Stimulated activated CD4-positive, alpha-beta T cell treated with anti-CD3 and anti-CD28 coated beads, Interleukin-2, amount 100 ng/mL, for 4 hours (primary cell): ENCODE results near the gene CDK16.

Source experiments
- DNase-seq: peaks from one replicate; pipeline ENCODE4 v3.0.0-alpha.2; 2020; ENCODE audit warnings: low read depth

The CDK16 gene

DNA sequence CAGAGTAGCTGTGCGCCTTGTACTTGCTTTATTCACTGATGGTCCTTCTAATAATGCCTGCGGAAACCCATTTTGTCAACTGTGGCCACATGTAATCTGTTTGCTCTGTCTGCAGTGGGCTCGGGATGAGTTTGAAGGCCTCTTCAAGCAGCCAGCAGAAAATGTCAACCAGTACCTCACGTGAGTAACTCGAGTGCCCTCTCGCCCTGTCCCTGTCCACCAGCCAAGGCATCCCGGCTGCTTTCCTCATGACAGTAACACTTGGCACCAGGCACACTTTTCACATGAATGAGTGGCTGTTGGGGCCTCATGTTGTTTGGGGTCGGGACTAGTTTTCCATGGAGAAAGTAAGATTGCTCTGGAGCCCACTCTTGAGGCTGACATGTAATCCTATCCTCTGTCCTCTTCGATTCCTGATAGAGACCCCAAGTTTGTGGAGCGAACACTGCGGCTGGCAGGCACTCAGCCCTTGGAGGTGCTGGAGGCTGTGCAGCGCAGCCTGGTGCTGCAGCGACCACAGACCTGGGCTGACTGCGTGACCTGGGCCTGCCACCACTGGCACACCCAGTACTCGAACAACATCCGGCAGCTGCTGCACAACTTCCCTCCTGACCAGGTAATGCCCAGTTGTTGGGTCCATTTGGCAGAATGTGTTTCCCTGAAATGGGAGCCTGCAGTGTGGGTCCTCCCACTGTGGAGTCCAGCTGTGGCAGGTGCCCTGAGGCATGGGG, 8.8 kb upstream of the CDK16 start:
- no peak for DNase-seq

DNA sequence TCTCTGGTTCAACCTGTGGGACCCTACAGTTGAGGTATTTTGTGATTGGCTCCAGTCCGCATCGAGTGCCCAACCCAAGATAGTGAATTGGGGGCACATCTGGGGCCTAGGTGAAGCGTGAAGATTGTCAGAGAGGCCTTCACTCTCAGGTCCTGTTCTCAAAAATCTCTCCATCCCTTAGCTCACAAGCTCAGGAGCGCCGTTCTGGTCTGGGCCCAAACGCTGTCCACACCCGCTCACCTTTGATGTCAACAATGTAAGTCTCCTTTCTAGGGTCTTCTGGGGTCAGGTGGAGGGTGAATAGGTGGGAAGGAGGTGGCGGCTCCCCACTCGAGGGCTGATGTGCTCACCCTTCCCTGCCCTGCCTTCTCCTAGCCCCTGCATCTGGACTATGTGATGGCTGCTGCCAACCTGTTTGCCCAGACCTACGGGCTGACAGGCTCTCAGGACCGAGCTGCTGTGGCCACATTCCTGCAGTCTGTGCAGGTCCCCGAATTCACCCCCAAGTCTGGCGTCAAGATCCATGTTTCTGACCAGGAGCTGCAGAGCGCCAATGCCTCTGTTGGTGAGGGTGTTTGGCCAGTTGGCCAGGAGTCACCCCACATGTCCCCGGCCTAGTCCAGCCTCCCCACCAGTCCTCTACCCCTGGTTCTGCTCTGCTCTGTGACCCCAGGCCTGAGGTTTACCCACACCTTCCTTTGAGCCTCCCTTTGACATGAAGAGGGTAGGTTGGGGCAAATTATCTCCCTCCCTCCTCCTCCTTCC, 7.6 kb upstream of the CDK16 start:
- no peak for DNase-seq

DNA sequence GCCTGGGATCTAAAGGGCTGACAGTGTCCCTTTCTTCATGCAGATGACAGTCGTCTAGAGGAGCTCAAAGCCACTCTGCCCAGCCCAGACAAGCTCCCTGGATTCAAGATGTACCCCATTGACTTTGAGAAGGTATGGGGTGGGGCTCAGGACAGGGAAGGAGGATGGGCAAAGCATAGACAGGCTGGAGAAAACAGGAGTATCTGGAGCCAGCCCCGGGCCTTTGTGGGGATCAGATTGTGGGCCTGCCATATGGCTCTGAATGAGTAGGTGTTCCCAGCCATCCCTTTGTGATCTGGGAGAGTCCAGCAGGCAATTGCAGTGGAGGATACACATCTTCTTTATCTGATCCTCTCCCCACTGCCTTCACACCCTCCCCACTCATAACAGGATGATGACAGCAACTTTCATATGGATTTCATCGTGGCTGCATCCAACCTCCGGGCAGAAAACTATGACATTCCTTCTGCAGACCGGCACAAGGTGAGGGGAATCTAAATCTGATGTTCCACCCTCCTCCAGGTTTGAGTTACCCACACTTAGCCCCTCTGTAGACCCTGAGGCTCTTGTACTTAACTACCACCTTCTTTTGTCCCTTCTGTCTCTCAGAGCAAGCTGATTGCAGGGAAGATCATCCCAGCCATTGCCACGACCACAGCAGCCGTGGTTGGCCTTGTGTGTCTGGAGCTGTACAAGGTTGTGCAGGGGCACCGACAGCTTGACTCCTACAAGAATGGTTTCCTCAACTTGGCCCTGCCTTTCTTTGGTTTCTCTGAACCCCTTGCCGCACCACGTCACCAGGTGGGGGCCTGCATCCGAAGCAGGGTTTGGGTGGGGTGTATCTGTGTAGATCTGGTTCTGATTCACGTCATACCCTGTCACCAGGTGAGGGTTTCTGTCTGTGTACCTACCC, 5.8 kb upstream of the CDK16 start:
- DNase-seq: no peak

DNA sequence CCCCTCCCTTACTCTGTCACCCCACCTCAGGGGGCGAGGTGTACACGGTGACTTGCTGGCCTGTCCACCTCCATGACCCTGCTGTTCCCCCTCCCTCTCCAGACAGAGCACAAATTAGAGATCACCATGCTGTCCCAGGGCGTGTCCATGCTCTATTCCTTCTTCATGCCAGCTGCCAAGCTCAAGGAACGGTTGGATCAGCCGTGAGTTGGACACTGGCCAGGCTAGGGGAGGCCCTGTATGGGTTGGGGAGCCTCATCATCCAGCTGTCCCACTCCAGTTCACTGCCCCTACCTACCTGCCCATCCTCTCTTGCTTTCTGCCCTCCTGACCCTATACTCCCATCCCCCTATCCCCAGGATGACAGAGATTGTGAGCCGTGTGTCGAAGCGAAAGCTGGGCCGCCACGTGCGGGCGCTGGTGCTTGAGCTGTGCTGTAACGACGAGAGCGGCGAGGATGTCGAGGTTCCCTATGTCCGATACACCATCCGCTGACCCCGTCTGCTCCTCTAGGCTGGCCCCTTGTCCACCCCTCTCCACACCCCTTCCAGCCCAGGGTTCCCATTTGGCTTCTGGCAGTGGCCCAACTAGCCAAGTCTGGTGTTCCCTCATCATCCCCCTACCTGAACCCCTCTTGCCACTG, 3.9 kb upstream of the CDK16 start:
- DNase-seq: no peak

DNA sequence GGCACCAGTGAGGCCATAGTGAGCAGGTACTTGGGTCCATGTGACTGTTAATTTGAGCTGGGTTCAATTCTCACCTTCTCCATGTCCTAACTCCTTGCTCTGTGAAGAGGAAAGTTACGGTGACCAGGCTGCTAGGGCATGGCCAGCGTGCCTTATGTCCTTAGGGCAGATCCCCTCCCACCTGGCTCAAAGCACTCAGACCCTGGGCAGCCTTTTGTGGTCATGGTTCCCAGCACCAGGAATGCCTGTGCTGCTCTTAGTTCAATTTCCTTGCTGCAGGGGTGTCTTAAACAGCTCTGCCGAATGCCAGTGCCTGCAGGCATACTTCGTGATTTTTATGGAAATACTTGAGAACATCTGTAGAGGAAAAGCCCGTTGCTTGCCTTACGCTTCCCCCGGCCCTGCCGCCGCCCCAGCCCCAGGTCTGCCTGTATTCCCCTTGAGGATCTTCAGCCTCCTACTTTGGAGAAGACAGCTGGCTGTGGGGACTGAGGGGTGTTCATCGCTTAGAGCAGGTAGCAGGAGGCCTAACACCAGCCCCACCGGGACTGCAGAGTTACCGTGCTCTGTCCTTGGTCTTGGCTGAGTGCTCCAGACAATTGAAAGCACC, 3.1 kb upstream of the CDK16 start:
- DNase-seq: no peak

DNA sequence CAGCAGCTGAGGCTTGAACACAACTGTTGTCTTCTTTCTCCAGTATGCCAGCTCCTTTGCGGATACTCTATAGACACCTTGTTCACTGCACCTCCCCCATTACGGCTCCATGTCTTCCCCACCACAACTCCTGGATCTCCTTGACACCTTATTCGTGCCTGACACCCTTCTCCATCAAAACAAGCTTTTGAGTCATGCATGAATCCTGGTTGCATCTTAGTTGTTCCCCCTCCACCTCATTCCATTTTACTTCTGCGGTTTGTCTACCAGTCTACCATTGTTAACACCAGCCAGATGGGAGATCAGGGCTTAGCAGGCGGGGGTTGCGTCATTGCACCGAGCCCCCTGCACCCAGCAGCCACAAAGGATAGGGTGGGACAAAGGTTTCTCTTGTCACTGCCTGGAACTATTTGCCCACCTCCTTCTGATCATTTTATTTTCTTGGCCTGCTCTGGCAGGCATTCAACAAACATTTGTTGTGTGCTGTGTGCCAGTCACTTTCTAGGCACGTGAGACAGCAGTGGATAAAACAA, 2.0 kb upstream of the CDK16 start:
- no peak for DNase-seq

DNA sequence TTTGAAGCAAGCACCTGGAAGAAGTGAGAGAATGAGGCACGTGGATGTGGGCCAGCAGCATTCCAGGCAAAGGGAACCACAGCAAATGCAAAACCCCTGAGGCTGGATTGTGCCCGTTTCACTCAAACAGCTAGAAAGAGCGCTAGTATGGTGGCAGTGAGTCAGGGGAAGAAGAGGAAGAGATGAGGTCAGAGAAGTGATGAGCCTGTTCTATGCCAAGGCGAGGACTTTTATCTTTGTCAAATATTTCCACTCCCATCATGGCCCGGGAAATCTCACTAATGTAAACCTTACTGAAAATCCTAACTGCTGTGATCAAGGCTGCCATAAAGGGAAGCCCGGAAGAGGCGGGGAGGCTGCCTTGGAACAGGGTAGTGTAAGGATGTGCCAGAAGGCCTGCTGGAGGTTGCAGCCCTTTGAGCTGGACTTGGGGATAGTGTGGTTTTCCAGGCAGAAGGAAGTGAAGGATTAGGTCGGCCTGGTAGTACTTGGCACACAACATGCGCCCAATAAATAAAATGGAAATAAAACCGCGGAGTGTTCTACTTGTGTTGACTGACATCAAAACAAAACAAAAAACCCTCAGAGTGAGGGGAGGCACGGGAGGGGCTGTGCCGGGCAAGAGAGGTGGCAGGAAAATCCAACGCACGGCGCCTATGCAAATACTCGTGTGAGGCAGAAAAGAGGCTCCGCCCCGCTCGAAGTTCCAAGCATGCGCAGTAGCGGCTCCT, 1.2 kb upstream of the CDK16 start:
- no peak for DNase-seq

DNA sequence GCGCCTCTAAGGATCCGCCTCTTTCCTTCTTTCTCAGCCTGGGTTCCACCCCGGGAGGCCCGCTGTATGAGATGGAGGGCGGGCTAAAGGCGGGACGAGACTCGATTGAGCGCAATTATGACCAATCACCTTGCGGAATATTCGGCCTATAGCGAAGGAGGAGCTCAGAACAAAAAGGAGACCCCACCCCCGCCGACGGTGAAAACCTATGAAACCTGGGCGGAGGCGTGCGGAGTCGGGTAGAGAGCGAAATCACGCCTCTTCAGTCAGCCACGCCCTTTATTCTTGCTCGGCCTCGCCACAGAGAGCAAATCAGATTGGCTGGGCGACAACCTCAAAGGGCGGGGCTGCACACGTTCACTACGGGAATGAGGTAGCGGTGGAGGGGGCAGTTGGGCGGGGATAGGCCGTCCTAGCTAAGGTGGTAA, 615 bp upstream of the CDK16 start:
- DNase-seq: peak; percentile 93

DNA sequence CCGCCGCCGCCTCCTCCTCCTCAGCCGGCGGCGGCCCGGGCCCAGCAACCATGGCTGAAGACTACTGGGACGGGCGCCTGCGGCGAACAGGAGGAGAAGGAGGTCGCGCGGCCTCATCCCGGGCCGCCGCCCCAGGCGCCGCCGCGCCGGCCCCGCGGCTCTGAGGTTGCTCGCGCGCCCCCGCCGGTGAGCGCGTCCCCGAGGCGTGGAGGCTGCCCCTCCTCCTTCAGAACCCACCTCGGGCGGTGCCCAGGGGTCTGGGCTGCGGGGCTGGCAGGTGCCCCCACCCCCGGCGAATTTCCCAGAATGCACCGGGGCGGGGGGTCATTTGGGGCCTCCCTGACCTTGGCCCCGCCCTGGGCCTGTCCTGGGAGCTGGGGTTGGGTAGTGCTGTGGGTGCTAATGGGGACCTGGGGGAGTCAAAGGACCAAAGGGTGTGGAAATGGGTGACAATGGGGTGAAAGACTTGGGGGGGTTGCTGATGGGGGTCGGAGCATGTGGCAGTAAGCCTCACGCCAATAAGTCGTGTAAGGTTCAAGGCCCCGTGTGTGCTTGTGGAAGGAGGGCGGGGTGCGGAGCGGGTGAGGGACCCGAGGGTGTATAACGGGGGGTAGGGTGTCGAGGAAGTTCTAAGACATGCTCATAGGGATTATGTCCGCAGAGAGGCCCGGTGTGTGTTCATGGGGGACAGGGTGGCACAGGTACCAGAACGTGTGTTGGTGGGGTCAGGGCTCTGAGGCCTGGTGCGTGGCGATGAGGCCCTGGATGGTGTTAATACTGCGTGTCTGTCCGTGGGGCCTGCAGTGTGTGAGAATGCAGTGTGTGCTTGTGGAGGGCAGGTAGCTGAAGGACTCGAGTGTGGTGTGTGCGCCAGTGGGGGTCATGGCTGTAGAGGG, 687 bp downstream of the CDK16 start:
- DNase-seq: peak; percentile 16

DNA sequence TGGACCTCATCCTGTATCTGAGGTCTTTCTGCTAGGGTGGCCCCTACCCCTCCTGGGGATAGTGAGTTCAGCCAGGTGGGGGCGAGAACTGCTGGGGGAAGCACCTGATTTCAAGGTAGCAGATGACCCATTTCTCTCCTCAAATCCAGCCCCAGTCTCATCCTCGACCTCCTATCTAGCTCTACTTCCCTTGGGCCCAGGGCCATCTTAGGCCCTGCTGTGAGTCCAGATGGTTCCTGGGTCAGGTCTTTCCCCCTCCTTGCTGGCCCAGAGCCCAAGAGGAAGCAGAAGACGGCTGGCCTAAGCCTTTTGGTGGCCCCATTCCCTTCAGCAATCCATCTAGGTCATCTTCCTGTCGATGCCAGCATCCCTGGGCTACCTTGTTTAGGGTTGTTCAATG, 3.3 kb downstream of the CDK16 start:
- DNase-seq: no peak

DNA sequence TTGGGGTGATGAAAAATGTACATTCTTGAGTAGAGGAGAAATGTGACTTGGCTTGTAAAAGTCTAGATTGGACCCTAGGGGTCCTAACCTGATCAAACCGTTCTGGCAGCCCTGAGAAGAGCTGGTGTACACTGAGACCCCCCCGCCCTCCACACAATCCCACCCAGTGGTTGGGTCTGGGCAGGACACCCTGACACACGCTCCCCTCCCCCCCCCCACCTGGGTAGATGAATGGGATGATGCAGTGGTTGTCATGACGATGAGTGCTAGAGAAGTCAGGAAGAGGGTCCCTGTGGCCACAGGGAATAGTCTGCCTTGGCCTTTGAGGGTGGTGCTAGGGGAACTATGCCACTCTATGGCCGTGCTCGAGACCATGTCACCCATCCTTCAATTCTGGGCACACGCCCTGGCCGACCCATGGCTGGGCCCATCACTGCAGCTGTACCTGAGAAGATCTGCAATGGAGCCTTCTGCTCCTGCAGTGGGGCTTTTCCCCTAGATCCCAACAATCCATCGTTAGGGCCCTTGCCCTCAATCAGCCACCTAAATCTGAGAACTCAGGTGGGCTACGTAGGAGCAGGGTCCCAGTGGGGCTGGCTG, 4.4 kb downstream of the CDK16 start:
- DNase-seq: no peak

DNA sequence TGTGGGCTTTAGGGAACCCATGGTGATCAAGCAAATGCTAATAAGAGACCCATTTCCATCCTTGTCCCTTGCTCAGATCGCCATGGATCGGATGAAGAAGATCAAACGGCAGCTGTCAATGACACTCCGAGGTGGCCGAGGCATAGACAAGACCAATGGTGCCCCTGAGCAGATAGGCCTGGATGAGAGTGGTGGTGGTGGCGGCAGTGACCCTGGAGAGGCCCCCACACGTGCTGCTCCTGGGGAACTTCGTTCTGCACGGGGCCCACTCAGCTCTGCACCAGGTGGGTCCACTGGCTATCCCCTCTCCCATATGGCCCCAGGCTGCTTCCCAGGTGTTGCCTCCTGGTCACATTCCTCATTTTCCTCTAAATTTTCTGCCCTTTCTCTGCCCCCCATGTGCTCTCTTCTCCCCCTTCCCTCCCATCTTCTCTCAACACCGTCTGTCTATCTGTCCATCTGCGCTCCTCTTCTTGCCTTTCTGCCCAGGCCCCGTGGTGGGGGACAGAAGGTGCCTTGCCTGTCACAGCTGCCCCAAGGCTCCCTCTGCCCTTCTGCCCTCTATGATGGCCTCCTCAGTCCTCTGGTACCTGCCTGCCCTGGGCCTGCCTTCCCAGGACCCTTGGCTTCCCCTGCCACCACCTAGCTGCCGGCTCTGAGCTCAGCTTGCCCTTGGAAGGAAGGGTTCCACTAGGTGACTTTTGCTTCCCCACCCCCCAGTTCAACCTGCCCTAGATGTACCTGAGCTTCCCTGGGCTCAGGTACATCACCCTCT, 5.2 kb downstream of the CDK16 start:
- DNase-seq: no peak

DNA sequence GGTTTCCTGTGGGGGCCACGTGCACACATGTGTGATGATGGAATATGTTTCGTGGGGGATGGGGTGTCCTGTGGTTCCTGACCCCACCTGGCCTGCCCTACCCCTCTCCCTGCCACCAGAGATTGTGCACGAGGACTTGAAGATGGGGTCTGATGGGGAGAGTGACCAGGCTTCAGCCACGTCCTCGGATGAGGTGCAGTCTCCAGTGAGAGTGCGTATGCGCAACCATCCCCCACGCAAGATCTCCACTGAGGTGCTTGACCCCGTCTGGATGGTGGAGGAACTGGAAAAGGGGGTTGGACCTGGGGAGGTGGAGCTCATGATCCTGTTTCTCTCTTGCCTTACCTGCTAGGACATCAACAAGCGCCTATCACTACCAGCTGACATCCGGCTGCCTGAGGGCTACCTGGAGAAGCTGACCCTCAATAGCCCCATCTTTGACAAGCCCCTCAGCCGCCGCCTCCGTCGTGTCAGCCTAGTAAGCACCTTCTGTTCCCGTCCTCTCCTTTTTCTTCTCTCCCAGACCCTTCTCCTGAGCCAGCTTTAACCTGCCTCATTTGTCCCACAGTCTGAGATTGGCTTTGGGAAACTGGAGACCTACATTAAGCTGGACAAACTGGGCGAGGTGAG, 5.9 kb downstream of the CDK16 start:
- DNase-seq: no peak

DNA sequence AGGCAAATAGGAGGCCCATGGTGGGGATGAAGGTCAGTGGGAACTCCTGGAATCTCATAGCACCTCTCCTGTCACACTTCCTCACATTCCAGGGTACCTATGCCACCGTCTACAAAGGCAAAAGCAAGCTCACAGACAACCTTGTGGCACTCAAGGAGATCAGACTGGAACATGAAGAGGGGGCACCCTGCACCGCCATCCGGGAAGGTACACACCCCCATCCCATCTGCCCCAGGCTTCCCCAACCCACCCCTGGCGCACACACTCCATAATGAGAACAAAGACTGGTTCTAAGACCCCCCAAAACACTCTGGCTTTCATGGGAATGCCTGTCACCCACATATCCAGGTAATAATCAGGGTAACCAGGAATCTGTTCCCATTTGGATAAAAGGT, 6.4 kb downstream of the CDK16 start:
- DNase-seq: no peak

DNA sequence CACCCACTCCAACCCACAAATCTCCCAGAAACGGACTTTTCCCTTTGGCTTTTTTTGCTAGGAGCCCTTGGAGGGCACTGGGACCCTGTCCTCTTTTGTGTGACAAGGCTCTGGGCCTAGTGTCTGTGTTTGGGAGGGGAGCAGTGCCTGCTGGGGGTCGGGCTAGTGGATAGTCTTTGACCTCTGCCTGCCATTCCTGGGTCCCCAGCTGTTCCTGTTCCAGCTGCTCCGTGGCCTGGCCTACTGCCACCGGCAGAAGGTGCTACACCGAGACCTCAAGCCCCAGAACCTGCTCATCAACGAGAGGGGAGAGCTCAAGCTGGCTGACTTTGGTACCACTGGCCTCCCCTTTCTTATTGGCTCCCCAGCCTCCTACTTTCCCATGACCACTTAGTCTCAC, 7.6 kb downstream of the CDK16 start:
- no peak for DNase-seq

DNA sequence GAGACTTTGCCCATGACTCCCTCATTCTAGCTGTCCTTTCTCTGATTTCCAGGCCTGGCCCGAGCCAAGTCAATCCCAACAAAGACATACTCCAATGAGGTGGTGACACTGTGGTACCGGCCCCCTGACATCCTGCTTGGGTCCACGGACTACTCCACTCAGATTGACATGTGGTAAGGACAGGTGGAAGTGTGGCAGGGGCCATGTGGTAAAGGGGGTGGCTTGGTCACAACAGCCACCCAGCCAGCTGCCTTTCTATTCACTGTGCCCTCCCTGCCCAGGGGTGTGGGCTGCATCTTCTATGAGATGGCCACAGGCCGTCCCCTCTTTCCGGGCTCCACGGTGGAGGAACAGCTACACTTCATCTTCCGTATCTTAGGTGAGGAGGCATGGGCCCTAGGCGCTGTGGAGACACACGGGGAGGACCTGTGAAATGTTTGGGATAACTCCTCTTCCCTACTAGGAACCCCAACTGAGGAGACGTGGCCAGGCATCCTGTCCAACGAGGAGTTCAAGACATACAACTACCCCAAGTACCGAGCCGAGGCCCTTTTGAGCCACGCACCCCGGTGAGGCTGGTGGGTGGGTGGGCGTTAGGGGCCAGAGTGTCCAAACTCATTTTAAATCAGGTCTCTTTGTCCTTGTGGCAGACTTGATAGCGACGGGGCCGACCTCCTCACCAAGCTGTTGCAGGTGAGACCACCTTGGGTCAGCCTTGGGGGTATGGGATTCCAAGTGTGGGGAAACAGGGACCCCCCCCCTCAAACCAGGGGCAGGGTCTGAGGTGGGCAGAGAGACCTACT, 8.3 kb downstream of the CDK16 start:
- DNase-seq: no peak

DNA sequence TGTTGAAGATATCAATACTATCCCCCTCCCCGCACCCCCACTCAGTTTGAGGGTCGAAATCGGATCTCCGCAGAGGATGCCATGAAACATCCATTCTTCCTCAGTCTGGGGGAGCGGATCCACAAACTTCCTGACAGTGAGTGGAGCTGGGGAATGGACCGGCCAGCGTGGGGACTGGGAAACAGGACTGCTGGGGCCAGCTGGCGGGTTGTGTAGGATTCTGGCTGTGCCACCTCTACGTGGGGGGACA, 8.8 kb downstream of the CDK16 start:
- DNase-seq: no peak
